ENCODE results near the gene PTGES2. TPM values are rescaled to one million over a fixed set of nuclear protein-coding genes. Genes with fewer than 3 reads are reported as not detected.

Gene PTGES2
- polyA plus RNA-seq, 1 of the 3 experiments (the other 2 are of a cell fraction): 141 TPM

- no peaks in the 10 kb centered on the region for H3F3A ChIP-seq (replicated peaks; ENCODE audit: insufficient read depth)
- peak overlapping the region; percentile 51 for H3K4me2 ChIP-seq
- TF ChIP-seq, protein P1, sequence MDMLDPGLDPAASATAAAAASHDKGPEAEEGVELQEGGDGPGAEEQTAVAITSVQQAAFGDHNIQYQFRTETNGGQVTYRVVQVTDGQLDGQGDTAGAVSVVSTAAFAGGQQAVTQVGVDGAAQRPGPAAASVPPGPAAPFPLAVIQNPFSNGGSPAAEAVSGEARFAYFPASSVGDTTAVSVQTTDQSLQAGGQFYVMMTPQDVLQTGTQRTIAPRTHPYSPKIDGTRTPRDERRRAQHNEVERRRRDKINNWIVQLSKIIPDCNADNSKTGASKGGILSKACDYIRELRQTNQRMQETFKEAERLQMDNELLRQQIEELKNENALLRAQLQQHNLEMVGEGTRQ (IDR thresholded peaks at IDR 0.05; ENCODE audit: borderline replicate concordance, low read depth, low read length): no peak
- TF ChIP-seq, protein P2, sequence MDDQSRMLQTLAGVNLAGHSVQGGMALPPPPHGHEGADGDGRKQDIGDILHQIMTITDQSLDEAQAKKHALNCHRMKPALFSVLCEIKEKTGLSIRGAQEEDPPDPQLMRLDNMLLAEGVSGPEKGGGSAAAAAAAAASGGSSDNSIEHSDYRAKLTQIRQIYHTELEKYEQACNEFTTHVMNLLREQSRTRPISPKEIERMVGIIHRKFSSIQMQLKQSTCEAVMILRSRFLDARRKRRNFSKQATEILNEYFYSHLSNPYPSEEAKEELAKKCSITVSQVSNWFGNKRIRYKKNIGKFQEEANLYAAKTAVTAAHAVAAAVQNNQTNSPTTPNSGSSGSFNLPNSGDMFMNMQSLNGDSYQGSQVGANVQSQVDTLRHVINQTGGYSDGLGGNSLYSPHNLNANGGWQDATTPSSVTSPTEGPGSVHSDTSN (IDR thresholded peaks at IDR 0.05): no peak
- TF ChIP-seq SMC3 (IDR thresholded peaks at IDR 0.05; ENCODE audit: low read depth, low read length) (no peak), RXRA (IDR thresholded peaks at IDR 0.05; ENCODE audit: borderline replicate concordance, low read depth) (no peak), EZH2phosphoT487 (IDR thresholded peaks at IDR 0.05; ENCODE audit: borderline replicate concordance, low read depth) (no peak), MAX (IDR thresholded peaks at IDR 0.05; ENCODE audit: low read depth) (no peak), TEAD4 (IDR thresholded peaks at IDR 0.05; ENCODE audit: borderline replicate concordance, insufficient read depth) (no peak), MXI1 (IDR thresholded peaks at IDR 0.05; ENCODE audit: low read depth, low read length) (no peak), RAD21 (IDR thresholded peaks at IDR 0.05; ENCODE audit: low read length) (no peak), GATA2 (CRISPR knock-in tag; IDR thresholded peaks at IDR 0.05) (no peak), CHD2 (IDR thresholded peaks at IDR 0.05; ENCODE audit: low read length, partially characterized antibody) (no peak), GABPA (IDR thresholded peaks at IDR 0.05; ENCODE audit: low read depth) (no peak)
- TF ChIP-seq, protein P3, sequence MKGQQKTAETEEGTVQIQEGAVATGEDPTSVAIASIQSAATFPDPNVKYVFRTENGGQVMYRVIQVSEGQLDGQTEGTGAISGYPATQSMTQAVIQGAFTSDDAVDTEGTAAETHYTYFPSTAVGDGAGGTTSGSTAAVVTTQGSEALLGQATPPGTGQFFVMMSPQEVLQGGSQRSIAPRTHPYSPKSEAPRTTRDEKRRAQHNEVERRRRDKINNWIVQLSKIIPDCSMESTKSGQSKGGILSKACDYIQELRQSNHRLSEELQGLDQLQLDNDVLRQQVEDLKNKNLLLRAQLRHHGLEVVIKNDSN (IDR thresholded peaks at IDR 0.05; ENCODE audit: borderline replicate concordance, low read depth): no peak
- TF ChIP-seq, protein P4, sequence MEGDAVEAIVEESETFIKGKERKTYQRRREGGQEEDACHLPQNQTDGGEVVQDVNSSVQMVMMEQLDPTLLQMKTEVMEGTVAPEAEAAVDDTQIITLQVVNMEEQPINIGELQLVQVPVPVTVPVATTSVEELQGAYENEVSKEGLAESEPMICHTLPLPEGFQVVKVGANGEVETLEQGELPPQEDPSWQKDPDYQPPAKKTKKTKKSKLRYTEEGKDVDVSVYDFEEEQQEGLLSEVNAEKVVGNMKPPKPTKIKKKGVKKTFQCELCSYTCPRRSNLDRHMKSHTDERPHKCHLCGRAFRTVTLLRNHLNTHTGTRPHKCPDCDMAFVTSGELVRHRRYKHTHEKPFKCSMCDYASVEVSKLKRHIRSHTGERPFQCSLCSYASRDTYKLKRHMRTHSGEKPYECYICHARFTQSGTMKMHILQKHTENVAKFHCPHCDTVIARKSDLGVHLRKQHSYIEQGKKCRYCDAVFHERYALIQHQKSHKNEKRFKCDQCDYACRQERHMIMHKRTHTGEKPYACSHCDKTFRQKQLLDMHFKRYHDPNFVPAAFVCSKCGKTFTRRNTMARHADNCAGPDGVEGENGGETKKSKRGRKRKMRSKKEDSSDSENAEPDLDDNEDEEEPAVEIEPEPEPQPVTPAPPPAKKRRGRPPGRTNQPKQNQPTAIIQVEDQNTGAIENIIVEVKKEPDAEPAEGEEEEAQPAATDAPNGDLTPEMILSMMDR (IDR thresholded peaks at IDR 0.05): no peak
- TF ChIP-seq, protein P5, sequence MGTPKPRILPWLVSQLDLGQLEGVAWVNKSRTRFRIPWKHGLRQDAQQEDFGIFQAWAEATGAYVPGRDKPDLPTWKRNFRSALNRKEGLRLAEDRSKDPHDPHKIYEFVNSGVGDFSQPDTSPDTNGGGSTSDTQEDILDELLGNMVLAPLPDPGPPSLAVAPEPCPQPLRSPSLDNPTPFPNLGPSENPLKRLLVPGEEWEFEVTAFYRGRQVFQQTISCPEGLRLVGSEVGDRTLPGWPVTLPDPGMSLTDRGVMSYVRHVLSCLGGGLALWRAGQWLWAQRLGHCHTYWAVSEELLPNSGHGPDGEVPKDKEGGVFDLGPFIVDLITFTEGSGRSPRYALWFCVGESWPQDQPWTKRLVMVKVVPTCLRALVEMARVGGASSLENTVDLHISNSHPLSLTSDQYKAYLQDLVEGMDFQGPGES (IDR thresholded peaks at IDR 0.05; ENCODE audit: low read depth, low read length): no peak
- 51% methylated on average over 11 of the region's 11 CpGs for WGBS (ENCODE audit: low lambda C conversion rate)
- CTCF ChIA-PET: interaction anchor here (3.2 to 6.2 kb wide), 2 partner anchors 32 to 42 kb away, joined by 16 to 27 read pairs; partner anchors contain the start of gene CIZ1
- peak overlapping the region in 1 of 2 experiments; percentile 81; a peak in 3 of 4 replicates for H3K27ac ChIP-seq (ENCODE audit: low read depth in 2 of 2, low read length in 1 of 2)
- peak overlapping the region; percentile 45 to 63 for H3K4me3 ChIP-seq (ENCODE audit: low read depth in 2 of 2, low read length in 1 of 2)
- no peaks in the 10 kb centered on the region for H3K27me3 ChIP-seq (ENCODE audit: insufficient read depth)
- no peak overlapping the region for H3K9ac ChIP-seq
- H3K9me3 ChIP-seq: no peaks in the 10 kb centered on the region
- no peaks in the 10 kb centered on the region for H3K9me2 ChIP-seq
- H3K4me1 ChIP-seq (ENCODE audit: control insufficient read depth in 1 of 2, insufficient read depth in 2 of 2, low read depth in 1 of 2, low read length in 1 of 2): peaks cover 0 to 12% of the 10 kb centered on the region in 2 experiments; a peak in 2 of 4 replicates
- DNase-seq: no peak
- POLR2A ChIA-PET: interaction anchor here (1.0 to 1.7 kb wide), 2 partner anchors 15 to 32 kb away, joined by 3 to 5 read pairs; partner anchors contain the start of gene CIZ1
- H3K79me2 ChIP-seq (ENCODE audit: insufficient read depth): peaks cover 11% of the 10 kb centered on the region
- H2AFZ ChIP-seq (ENCODE audit: low read depth): peak overlapping the region; percentile 92
- H3K36me3 ChIP-seq (replicated peaks in 1 of 2; ENCODE audit: control insufficient read depth in 1 of 2, insufficient read depth in 2 of 2, low read length in 1 of 2): peaks cover 0 to 21% of the 10 kb centered on the region in 2 experiments
- H4K20me1 ChIP-seq (ENCODE audit: insufficient read depth): no peaks in the 10 kb centered on the region
Measured at GRCh38 chr9:128159522-128159783, 31.9 kb upstream of the PTGES2 start.
